SH-SY5Y (cell line): Measurements from ENCODE around the gene NLGN4Y.

Experiments
- GATA2 ChIP-seq: IDR thresholded peaks from 2 replicates; pipeline ENCODE4 v1.6.1; 2011; ENCODE audit warnings: mild to moderate bottlenecking, low read depth, low read length
- GATA3 ChIP-seq: IDR thresholded peaks from 2 replicates; pipeline ENCODE4 v1.6.1; 2011; ENCODE audit warnings: low read depth, mild to moderate bottlenecking, low read length, moderate library complexity

The NLGN4Y gene

DNA sequence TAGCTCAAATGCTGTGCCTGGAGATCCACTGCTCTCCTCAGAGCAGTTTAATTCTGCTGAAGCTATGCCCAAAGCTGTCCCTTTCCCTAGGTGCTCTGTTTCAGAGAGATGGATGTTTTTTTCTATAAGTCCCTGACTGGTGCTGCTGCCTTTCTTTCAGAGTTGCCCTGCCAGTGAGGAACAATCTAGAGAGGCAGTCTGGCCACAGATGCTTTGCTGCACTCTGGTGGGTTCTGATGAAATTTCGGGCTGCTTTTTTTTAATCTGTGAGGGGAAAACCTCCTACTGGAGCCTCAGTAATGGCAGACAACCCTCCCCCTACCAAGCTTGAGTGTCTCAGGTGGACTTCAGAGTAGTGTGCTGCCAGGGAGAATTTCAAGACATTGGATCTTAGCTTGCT lies 93.3 kb downstream of the NLGN4Y start:
- TF ChIP-seq GATA3: no peak
- TF ChIP-seq GATA2: no peak

GRCh38 chrY:14618513-14618912 lies 94.2 kb downstream of the NLGN4Y start:
- TF ChIP-seq GATA2: no peak
- TF ChIP-seq GATA3: no peak

DNA sequence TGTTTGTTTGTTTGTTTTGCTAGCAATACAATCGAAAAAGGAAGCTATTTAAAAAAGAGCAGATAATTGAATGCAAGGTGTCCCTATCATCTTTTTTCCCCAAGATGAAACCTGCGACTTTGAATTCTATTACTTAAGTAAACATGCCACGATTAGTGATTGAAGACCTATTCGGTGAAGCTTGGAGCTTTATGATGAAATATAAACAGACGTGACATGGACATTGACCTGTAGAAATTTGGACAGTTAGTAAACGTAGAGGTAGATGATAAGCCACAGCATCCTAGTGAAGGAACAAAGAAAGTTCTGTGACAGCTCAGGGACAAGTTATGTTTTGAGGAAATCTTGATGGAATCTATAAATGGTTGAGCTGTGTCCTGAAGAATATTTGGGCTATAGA lies 103.9 kb downstream of the NLGN4Y start:
- TF ChIP-seq GATA3 (no peak), GATA2 (no peak)

DNA sequence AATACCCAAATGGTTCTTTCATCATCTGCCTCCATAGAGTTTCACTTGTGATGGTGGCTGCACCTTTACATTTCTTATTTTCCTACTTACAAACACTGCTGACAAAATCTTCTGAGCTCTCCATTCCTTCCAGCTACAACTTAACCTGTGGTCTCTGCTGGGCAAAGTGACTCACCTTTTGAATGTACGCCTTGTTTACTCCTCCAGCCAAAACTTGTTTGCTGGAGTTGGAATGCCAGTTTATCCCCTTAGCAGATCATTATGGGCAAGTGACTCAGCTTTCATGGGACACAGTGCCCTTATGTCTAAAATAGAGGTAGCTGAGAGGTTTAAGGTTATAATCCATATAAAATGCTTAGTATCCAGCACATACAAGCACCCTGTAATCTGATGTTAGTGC lies 107.3 kb downstream of the NLGN4Y start:
- TF ChIP-seq GATA3 (no peak), GATA2 (no peak)

DNA sequence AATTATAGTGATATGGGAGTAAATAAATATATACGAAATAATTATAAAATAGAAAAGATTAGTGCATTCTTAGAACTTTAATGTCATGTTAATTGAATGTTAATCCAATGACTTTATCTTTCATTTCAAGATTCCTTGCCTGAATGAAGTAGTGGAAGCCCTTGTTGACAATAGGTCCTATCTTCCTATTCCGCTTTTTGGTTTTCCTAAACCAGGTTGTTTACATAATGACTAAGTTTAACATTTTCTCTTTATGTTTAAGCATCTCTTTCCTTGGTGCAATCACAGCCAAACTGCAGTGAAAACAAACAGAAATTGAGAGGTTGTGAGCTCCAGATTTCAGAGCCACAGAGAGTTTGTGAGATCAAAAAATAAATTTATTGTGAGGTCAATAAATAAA lies 109.4 kb downstream of the NLGN4Y start:
- TF ChIP-seq GATA3 (no peak), GATA2 (no peak)

GRCh38 chrY:14634954-14635353 lies 110.6 kb downstream of the NLGN4Y start:
- no peak for TF ChIP-seq GATA2
- TF ChIP-seq GATA3: no peak

DNA sequence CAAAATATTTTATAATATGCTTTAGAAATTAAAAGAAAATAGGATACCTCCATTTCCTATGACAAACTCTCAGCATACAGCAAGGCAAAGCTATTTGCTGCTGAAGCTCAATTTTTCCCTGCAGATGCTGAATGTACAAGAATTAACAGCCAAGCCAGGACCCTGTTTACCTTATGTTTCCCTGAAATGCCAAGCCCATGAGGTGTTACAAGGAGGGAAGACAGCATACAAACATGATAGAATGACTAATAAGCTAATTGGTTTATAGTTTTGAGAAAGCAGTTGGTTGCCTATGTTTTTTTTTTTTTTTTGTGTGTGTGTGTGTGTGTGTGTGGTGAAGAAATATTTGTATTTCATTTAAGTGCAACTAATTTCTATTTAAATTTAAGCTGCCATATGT lies 113.2 kb downstream of the NLGN4Y start:
- TF ChIP-seq GATA2: no peak
- TF ChIP-seq GATA3: no peak

- TF ChIP-seq GATA3 (no peak), GATA2 (no peak)
Observed at GRCh38 chrY:14641853-14642252, 117.5 kb downstream of the NLGN4Y start.

DNA sequence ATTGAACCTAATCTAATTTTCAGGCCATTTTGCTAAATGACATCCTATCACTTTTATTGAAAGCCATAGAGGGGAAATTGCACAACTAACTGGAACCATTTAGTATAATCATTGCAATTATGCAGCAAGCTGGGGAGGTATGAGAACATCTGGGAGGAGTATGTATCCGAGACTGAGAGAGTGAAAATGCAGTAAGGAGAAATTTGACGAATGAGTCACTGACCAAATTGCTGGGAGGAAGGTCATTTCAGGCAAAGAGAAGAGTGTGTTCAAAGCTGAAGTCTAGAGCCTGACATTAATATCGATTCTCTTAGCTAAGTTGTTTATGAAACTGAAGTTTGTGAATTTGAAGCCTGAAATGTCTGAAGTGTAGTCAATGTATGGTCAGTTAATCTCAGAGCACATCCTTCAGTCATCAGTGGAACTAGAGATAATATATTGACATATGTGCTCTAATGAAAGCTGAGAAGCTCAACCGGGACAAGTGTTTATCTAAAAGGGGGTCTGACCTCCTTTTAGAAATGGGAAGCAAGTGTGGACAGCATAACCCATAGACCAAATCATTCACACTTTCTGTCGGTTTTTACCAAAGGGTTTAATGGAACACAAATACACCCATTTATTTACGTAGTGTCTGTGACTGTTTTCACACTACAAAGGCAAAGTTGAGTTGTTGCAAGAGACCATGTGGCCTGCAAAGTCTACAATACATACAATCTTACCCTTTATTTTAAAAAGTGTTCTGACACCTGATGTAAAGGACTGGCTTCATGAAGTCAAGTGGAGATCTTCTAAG lies 120.0 kb downstream of the NLGN4Y start:
- no peak for TF ChIP-seq GATA3
- no peak for TF ChIP-seq GATA2

DNA sequence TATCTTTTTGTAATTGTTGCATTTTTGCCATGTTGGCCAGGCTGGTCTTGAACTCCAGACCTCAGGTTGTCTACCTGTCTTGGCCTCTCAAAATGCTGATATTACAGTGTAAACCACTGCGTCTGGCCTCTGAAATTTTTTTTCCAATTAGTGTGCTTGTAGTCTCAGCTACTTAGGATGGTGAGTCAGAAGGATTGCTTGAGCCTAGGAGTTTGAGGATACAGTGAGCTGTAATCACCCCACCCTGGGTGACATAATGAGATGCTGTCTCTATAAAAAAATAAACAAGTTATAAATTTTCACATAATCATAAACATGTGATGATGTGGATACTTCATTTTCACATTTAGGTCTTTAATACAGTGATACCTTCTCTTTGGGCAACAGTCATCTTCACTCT lies 154.9 kb downstream of the NLGN4Y start:
- TF ChIP-seq GATA3: no peak
- no peak for TF ChIP-seq GATA2

DNA sequence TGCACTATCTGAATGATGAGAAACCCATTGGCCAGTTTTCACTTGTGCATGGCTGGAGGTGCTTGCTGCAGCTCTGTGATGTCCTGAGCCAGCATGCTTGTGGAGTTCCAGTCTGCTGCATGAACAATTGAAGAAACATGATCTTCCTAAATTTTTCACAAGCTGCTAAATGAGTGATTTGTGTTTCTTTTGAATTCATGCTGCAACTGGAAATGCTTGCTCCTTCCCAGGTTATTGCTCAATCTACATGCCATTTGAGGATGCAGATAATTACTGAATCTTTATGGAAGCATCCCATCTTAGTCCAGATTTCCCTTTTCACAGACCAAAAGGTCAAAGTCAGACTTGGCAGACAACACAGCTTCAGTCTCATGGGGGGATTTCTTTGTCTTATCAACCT lies 170.2 kb downstream of the NLGN4Y start:
- TF ChIP-seq GATA3 (no peak), GATA2 (no peak)

GRCh38 chrY:14708158-14708557 lies 183.8 kb downstream of the NLGN4Y start:
- no peak for TF ChIP-seq GATA3
- no peak for TF ChIP-seq GATA2

- no peak for TF ChIP-seq GATA3
- no peak for TF ChIP-seq GATA2
Observed at GRCh38 chrY:14741596-14741995, 217.3 kb downstream of the NLGN4Y start.

GRCh38 chrY:14748329-14748728 lies 224.0 kb downstream of the NLGN4Y start:
- no peak for TF ChIP-seq GATA3
- TF ChIP-seq GATA2: no peak

GRCh38 chrY:14755571-14755970 lies 231.2 kb downstream of the NLGN4Y start:
- TF ChIP-seq GATA2 (no peak), GATA3 (no peak)

DNA sequence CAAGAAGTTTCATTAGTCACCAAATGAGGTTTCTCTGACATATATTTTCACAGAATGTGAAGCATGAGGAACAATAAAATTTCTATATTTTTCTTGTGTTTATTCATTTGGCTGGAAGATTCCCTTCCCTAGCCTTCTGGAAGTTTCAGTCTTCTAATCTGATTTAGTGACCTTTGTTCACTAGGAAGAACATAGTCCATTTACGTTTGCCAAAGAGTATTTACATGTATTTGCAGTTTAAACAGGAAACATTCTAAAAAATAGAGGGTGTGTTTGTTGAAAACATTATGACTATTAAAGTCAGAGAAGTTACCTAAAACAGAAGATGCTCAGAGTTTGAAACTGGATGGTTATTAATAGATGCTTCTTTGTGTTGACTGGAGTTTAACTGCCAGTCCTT lies 238.6 kb downstream of the NLGN4Y start:
- TF ChIP-seq GATA2: no peak
- TF ChIP-seq GATA3: no peak

GRCh38 chrY:14763600-14763999 lies 239.3 kb downstream of the NLGN4Y start:
- TF ChIP-seq GATA2 (no peak), GATA3 (no peak)
